Fibroblast of skin of left biceps (primary cell): ENCODE data around the gene KRTAP23-1.

Experiments used
- DNase-seq, 2 experiments: peaks; one replicate each; pipeline ENCODE4 v3.0.0-alpha.2; 2013; ENCODE audit warnings: low read depth in 2 of 2

Gene KRTAP23-1

GRCh38 chr21:30306884-30307283 lies 41.5 kb downstream of the KRTAP23-1 start:
- DNase-seq: no peak

- DNase-seq: no peak
Observed at GRCh38 chr21:30305136-30305535, 43.3 kb downstream of the KRTAP23-1 start.
